Kidney epithelial cell (primary cell): ENCODE measurements around the gene TSEN34. TPM values are rescaled to one million over a fixed set of nuclear protein-coding genes. Genes with fewer than 3 reads are reported as not detected.

Source experiments
- DNase-seq: peaks from one replicate; pipeline ENCODE4 v3.0.0-alpha.2; 2010; ENCODE audit warnings: low read depth
- H3K27me3 ChIP-seq: 2 replicates; pipeline ENCODE4 v1.6.0; 2011; ENCODE audit warnings: low read length; ENCODE audit not compliant: control insufficient read depth, insufficient read depth
- H3K36me3 ChIP-seq: 2 replicates; pipeline ENCODE4 v1.5.1; 2011; ENCODE audit warnings: low read length; ENCODE audit not compliant: control insufficient read depth, insufficient read depth
- H3K4me3 ChIP-seq: 2 replicates; pipeline ENCODE4 v1.5.1; 2011; ENCODE audit warnings: low read depth, mild to moderate bottlenecking, control low read depth, low read length
- CTCF ChIP-seq: IDR thresholded peaks from 2 replicates; pipeline ENCODE4 v1.5.1; 2011; ENCODE audit warnings: mild to moderate bottlenecking, moderate library complexity, low read length, control low read depth, inconsistent platforms; ENCODE audit not compliant: insufficient read depth, poor library complexity, severe bottlenecking
- total RNA-seq: library from RNA; depleted of rRNA; stranded (reverse); fragments of >200 nt; gene quantifications from 2 replicates; pipeline ENCODE4 v1.2.3, GENCODE V29; 2015

Gene TSEN34
- total RNA-seq, 1 donor from 2014 or later = 108 TPM

GRCh38 chr19:54172471-54173358, 18.4 kb upstream of the TSEN34 start, which contains the start of gene TMC4:
Gene TMC4 (minus strand): TSS chr19:54173160. CDS start chr19:54173117, 43 bp downstream.
- peak within 1 kb of the TSS; percentile 25 for H3K4me3 ChIP-seq
- no peaks in the 10 kb centered on the region for H3K36me3 ChIP-seq
- TF ChIP-seq CTCF = peak; percentile 1
- DNase-seq = no peak
- peaks cover 2% of the 10 kb centered on the region for H3K27me3 ChIP-seq

GRCh38 chr19:54173359-54173699, 17.8 kb upstream of the TSEN34 start:
- TF ChIP-seq CTCF = no peak
- no peak overlapping the region for H3K4me3 ChIP-seq

GRCh38 chr19:54173951-54174834, 16.9 kb upstream of the TSEN34 start:
- H3K4me3 ChIP-seq = no peak overlapping the region
- no peaks in the 10 kb centered on the region for H3K36me3 ChIP-seq
- peaks cover 2% of the 10 kb centered on the region for H3K27me3 ChIP-seq
- TF ChIP-seq CTCF = no peak
- no peak for DNase-seq

More at GRCh38 chr19:54173359-54173699, 17.8 kb upstream of the TSEN34 start:
- Histone ChIP-seq H3K27me3 (peaks cover 2% of the 10 kb centered on the region), H3K36me3 (no peaks in the 10 kb centered on the region)
- DNase-seq = no peak

- Histone ChIP-seq H3K4me3 (no peak overlapping the region), H3K27me3 (no peaks in the 10 kb centered on the region), H3K36me3 (no peaks in the 10 kb centered on the region)
- TF ChIP-seq CTCF = no peak
- no peak for DNase-seq
Observed at GRCh38 chr19:54178581-54179261, 12.4 kb upstream of the TSEN34 start.

GRCh38 chr19:54179262-54179852, 11.8 kb upstream of the TSEN34 start:
- Histone ChIP-seq H3K27me3 (no peaks in the 10 kb centered on the region), H3K36me3 (no peaks in the 10 kb centered on the region)
- DNase-seq = no peak

More at GRCh38 chr19:54179262-54179852, 11.8 kb upstream of the TSEN34 start:
- no peak for TF ChIP-seq CTCF
- no peak overlapping the region for H3K4me3 ChIP-seq
